Activated B cell treated with CpG ODN at 0.5 μM for 24 hours (primary cell): Measurements from ENCODE around the gene SMARCA4. TPM values are rescaled to one million over a fixed set of nuclear protein-coding genes. Genes with fewer than 3 reads are reported as not detected.

Source experiments
- ATAC-seq: fragments of 200-7000 bp; cut with Tn5 transposase; one replicate; pipeline ENCODE4 v1.10.0; 2021; ENCODE audit warnings: low read depth, mild to moderate bottlenecking, moderate library complexity
- CTCF ChIA-PET: fragments of 350-600 bp; sonication (Branson Sonifier 250); formaldehyde crosslinking; loops from one replicate; lab custom pipeline; 2021; ENCODE audit warnings: antibody characterized with exemption; lab: Charles Lee
- POLR2A ChIA-PET: fragments of 350-600 bp; sonication (Branson Sonifier 250); formaldehyde crosslinking; loops from one replicate; lab custom pipeline; 2021; ENCODE audit warnings: antibody characterized with exemption; lab: Charles Lee
- DNase-seq: peaks from one replicate; pipeline ENCODE4 v3.0.0; 2022
- H3K27ac Mint-ChIP-seq: one replicate; pipeline ENCODE4 v1.8.0; 2020; ENCODE audit warnings: mixed read lengths
- H3K27me3 Mint-ChIP-seq: one replicate; pipeline ENCODE4 v1.8.0; 2021; ENCODE audit warnings: mixed read lengths
- H3K36me3 Mint-ChIP-seq: one replicate; pipeline ENCODE4 v1.8.0; 2021; ENCODE audit warnings: low read depth, mixed read lengths
- H3K4me1 Mint-ChIP-seq: one replicate; pipeline ENCODE4 v1.8.0; 2021; ENCODE audit warnings: mixed read lengths
- H3K4me3 Mint-ChIP-seq: one replicate; pipeline ENCODE4 v1.8.0; 2020; ENCODE audit warnings: mild to moderate bottlenecking, mixed read lengths
- H3K9me3 Mint-ChIP-seq: one replicate; pipeline ENCODE4 v1.8.0; 2020; ENCODE audit warnings: mixed read lengths
- CTCF ChIP-seq: fragments of 200-600 bp; IDR thresholded peaks from one replicate; pipeline ENCODE4 v1.8.0; 2022; ENCODE audit warnings: antibody characterized with exemption, mild to moderate bottlenecking
- intact Hi-C: fragments of 100-400 bp; cut with micrococcal nuclease; formaldehyde crosslinking; loops from one replicate; pipeline ENCODE4 v1.15.1; 2024
- total RNA-seq: library from RNA; stranded (reverse); gene quantifications from 2 replicates; pipeline ENCODE4 v1.2.3, GENCODE V29; 2022

The SMARCA4 gene
- total RNA-seq, 1 donor from 2014 or later, result 93.6 TPM

GRCh38 chr19:10915130-10916091 is 45.4 kb upstream of the SMARCA4 start:
- ATAC-seq (no peak), DNase-seq (no peak)
- intact Hi-C loops, result no loop called here
- POLR2A ChIA-PET, result no interaction called here
- CTCF ChIA-PET, result no interaction called here
- Mint-ChIP-seq H3K27ac (no peak overlapping the region), H3K4me3 (no peak overlapping the region), H3K36me3 (peaks cover 55% of the 10 kb centered on the region), H3K4me1 (no peaks in the 10 kb centered on the region), H3K9me3 (no peaks in the 10 kb centered on the region), H3K27me3 (no peaks in the 10 kb centered on the region)
- TF ChIP-seq CTCF, result no peak

DNA sequence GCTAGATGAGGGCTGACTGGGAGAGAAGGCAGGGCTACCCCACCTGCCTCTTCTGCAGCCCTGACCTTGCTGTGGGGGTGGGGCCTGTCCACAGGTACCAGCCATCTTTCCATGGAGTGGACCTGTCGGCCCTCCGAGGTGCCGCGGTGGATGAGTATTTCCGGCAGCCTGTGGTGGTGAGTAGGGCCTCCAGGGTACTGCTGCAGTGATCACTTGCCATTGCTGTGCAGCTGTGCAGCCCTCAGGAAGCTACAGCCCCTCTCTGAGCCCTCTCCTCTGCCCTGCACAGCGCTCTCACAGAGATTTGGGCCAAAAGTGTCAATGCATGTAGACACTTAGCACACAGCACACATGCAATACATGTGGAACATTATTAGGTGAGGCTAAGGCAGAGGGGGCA is 44.2 kb upstream of the SMARCA4 start:
- Mint-ChIP-seq H3K4me3 (no peak overlapping the region), H3K27ac (no peak overlapping the region), H3K27me3 (no peaks in the 10 kb centered on the region), H3K4me1 (no peaks in the 10 kb centered on the region), H3K9me3 (no peaks in the 10 kb centered on the region), H3K36me3 (peaks cover 61% of the 10 kb centered on the region)
- DNase-seq, result no peak
- ChIA-PET CTCF (no interaction called here), POLR2A (no interaction called here)
- no peak for ATAC-seq
- intact Hi-C loops, result no loop called here
- no peak for TF ChIP-seq CTCF

GRCh38 chr19:10918359-10918758 is 42.5 kb upstream of the SMARCA4 start:
- H3K4me3 Mint-ChIP-seq, result no peak overlapping the region
- ATAC-seq, result no peak
- DNase-seq, result no peak
- intact Hi-C loops, result no loop called here
- POLR2A ChIA-PET, result no interaction called here
- no peak for TF ChIP-seq CTCF
- no peaks in the 10 kb centered on the region for H3K27me3 Mint-ChIP-seq
- H3K9me3 Mint-ChIP-seq, result no peaks in the 10 kb centered on the region
- peaks cover 56% of the 10 kb centered on the region for H3K36me3 Mint-ChIP-seq
- H3K4me1 Mint-ChIP-seq, result no peaks in the 10 kb centered on the region
- CTCF ChIA-PET, result no interaction called here
- no peak overlapping the region for H3K27ac Mint-ChIP-seq

DNA sequence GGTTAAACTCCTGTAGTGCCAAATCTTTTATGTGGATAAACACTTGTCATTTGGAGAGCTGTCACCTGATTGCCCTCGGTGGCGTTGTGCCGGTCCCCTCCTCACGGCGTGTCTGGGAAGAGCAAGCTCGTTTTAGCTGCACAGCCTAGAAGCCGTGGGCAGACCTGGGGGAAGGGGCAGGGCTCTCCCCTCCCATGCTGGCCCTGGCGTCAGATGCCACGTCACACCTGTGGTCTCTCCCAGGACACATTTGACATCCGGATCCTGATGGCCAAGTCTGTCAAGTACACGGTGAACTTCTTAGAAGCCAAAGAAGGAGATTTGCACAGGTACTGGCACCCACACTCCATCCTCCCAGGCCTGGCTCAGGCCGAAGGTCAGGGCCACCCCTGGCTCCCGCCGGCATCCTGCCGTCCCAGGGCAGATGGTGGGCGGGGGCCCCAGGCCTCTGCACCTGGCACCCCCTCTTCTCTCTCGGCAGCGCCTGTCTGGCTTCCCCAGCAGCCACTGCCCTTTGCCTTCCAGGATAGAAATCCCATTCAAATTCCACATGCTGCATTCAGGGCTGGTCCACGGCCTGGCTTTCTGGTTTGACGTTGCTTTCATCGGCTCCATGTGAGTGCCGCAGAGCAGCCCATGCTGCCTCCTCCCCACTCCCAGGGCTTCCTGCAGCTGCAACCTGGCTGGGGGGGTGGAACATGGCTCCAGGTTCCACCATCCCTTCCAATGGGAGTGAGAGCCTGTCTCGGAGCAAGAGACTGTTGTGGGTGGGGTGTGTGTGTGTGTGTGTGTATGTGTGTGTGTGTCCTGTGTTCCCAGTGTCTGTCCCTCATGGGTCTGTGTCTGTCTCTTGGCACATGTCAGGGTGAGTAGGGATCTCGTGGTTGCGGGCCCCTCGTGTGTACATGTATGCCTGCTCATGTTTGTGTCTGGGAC is 41.2 kb upstream of the SMARCA4 start:
- Mint-ChIP-seq H3K27ac (no peak overlapping the region), H3K9me3 (no peaks in the 10 kb centered on the region), H3K27me3 (no peaks in the 10 kb centered on the region), H3K4me1 (no peaks in the 10 kb centered on the region), H3K36me3 (peaks cover 57% of the 10 kb centered on the region), H3K4me3 (no peak overlapping the region)
- intact Hi-C loops, result no loop called here
- DNase-seq (no peak), ATAC-seq (no peak)
- no peak for TF ChIP-seq CTCF
- POLR2A ChIA-PET, result no interaction called here
- CTCF ChIA-PET, result no interaction called here

DNA sequence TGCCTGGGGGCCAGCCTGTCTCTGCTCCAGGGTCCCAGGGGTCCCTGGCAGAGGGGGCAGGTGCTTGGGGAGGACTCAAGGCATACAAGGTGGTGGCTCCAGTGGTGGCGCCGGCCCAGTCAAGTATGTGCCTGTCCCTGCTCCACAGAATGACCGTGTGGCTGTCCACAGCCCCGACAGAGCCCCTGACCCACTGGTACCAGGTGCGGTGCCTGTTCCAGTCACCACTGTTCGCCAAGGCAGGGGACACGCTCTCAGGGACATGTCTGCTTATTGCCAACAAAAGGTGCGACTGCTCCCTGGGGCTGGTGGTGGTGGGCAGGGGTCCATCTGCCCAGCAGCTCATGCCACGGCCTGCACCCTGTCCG is 40.6 kb upstream of the SMARCA4 start:
- no peak for TF ChIP-seq CTCF
- intact Hi-C loops, result no loop called here
- H3K27ac Mint-ChIP-seq, result no peak overlapping the region
- peaks cover 54% of the 10 kb centered on the region for H3K36me3 Mint-ChIP-seq
- no peak for ATAC-seq
- H3K4me1 Mint-ChIP-seq, result no peaks in the 10 kb centered on the region
- no peak overlapping the region for H3K4me3 Mint-ChIP-seq
- DNase-seq, result no peak
- ChIA-PET CTCF (no interaction called here), POLR2A (no interaction called here)
- no peaks in the 10 kb centered on the region for H3K9me3 Mint-ChIP-seq
- no peaks in the 10 kb centered on the region for H3K27me3 Mint-ChIP-seq
